ENCODE measurements around the gene TOMM40.

The TOMM40 gene

DNA sequence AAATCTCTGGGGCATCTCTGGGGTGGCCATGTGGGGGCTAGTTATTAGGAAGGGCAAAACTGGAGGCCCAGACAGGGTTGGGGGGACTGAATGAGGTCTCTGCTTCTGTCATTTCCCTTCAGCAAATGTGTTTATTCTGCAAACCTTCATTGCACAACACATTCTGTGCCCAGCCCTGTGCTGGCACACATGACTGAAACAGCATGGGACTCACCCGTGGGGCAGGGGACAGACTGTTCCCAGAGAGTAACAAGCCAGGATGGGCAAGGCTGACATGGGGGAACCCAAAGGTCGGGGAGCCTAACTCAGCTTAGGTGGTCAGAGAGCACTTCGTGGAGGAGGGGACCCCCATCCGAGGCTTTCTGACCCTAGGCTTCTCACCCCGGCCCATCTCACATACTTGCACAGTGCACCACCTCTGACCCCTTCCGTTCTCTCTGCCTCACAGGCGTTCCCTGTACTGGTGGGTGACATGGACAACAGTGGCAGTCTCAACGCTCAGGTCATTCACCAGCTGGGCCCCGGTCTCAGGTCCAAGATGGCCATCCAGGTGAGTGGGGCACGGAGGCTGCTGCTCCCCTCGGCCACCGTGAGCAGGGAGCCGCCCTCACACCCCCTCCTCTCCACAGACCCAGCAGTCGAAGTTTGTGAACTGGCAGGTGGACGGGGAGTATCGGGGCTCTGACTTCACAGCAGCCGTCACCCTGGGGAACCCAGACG is 2.4 kb downstream of the TOMM40 start:
- Histone ChIP-seq H3K36me3 (ENCODE audit: insufficient read depth, low read length) (peaks cover 48% of the 10 kb centered on the region), H3K4me3 (ENCODE audit: low read length) (no peak overlapping the region), H3K27me3 (ENCODE audit: insufficient read depth, low read length) (no peaks in the 10 kb centered on the region), H3K4me1 (ENCODE audit: insufficient read depth, low read length) (peaks cover 10% of the 10 kb centered on the region), H2AFZ (ENCODE audit: low read depth, low read length) (no peak overlapping the region), H3K9me3 (ENCODE audit: low read length) (no peaks in the 10 kb centered on the region)

DNA sequence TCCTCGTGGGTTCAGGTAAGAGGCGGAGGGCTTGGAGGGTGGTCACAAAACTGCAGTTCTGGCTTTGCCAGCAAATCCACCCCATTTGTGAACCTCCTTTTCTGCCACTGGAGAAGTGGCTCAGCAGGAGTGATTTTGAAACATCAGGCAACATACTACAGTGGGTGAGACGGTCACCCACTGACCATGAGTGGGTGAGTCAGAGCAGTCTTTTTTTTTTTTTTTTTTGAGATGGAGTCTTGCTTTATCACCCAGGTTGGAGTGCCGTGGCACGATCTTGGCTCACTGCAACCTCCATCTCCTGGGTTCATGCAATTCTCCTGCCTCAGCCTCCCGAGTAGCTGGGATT is 3.0 kb downstream of the TOMM40 start:
- peaks cover 10% of the 10 kb centered on the region for H3K4me1 ChIP-seq (ENCODE audit: insufficient read depth, low read length)
- H3K4me3 ChIP-seq (ENCODE audit: low read length), result no peak overlapping the region
- no peak overlapping the region for H2AFZ ChIP-seq (ENCODE audit: low read depth, low read length)
- peaks cover 48% of the 10 kb centered on the region for H3K36me3 ChIP-seq (ENCODE audit: insufficient read depth, low read length)
- H3K9me3 ChIP-seq (ENCODE audit: low read length), result no peaks in the 10 kb centered on the region
- no peaks in the 10 kb centered on the region for H3K27me3 ChIP-seq (ENCODE audit: insufficient read depth, low read length)

DNA sequence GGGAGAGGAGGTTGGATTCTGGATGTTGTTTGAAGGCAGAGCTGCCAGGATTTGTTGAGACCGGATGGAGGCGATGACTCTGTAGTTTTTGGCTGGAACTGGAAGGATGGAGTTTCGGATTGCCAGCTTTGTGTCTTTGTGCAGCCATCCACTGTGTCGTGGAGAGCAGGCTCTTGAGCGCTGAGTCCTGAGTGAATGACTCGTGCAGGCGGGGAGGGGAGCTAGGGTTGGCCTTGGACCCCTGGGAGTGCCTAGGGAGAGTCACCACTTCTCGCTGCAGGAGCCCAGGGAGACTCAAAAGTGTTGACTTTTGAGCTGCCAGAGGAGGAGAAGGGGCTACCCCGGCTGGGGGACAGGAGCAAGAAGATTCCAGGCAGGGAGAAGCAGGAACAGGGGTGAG is 3.9 kb downstream of the TOMM40 start:
- no peak overlapping the region for H2AFZ ChIP-seq (ENCODE audit: low read depth, low read length)
- no peaks in the 10 kb centered on the region for H3K27me3 ChIP-seq (ENCODE audit: insufficient read depth, low read length)
- peaks cover 10% of the 10 kb centered on the region for H3K4me1 ChIP-seq (ENCODE audit: insufficient read depth, low read length)
- H3K4me3 ChIP-seq (ENCODE audit: low read length), result no peak overlapping the region
- peaks cover 51% of the 10 kb centered on the region for H3K36me3 ChIP-seq (ENCODE audit: insufficient read depth, low read length)
- H3K9me3 ChIP-seq (ENCODE audit: low read length), result no peaks in the 10 kb centered on the region

DNA sequence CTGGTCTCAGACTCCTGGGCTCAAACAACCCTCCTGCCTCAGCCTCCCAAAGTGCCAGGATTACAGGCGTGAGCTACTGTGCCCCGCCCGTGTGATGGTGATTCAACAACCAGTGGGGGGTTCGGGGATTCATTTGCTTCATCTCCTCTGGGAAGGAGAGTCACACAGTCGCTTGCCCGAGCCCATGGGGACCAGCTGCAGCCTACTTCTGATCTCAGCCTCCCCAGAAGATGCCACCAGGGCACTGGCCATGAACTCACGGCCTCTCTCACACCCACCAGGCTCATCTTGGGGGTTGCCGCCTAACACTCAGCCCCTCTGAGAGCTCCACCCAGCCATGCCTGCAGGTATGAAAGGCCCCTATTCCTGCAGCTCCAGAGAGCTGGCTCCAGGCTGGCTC is 6.8 kb downstream of the TOMM40 start:
- H3K4me1 ChIP-seq (ENCODE audit: insufficient read depth, low read length), result no peaks in the 10 kb centered on the region
- H3K27me3 ChIP-seq (ENCODE audit: insufficient read depth, low read length), result no peaks in the 10 kb centered on the region
- H3K9me3 ChIP-seq (ENCODE audit: low read length), result no peaks in the 10 kb centered on the region
- peaks cover 72% of the 10 kb centered on the region for H3K36me3 ChIP-seq (ENCODE audit: insufficient read depth, low read length)
- H3K4me3 ChIP-seq (ENCODE audit: low read length), result no peak overlapping the region
- H2AFZ ChIP-seq (ENCODE audit: low read depth, low read length), result no peak overlapping the region

DNA sequence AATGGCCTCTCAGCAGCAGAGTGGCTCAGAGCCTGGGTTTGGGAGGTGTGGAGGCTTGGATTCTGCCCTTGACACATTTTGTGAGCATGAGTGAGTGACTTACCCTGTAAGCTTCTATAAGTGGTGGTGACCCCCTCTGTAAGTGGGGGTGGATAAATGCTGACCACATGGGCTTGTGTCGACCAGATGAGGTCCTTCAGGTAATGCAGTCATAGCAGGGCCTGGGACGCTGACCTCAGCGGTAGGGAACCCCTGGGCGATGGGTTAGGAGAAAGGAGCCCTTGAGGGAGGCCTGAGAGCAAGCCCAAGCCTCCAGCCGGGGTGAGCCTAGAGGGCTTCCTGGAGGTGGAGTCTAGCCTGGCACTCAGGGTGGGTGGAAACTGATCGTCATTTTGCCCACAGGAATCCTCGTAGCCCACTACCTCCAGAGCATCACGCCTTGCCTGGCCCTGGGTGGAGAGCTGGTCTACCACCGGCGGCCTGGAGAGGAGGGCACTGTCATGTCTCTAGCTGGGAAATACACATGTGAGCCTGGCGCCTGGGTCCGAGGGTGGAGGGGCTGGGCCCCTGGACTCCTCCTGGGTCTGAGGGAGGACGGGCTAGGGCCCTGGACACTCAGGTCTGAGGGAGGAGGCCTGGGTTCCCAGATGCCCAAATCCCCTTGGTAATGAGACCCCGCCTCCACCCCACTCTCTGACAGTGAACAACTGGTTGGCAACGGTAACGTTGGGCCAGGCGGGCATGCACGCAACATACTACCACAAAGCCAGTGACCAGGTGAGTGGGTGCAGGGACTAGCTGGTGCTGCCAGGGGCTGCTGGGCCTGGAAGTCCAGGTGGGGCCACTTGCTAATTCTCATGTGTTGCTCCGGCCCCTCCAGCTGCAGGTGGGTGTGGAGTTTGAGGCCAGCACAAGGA is 9.5 kb downstream of the TOMM40 start:
- no peaks in the 10 kb centered on the region for H3K27me3 ChIP-seq (ENCODE audit: insufficient read depth, low read length)
- no peak overlapping the region for H2AFZ ChIP-seq (ENCODE audit: low read depth, low read length)
- peaks cover 51% of the 10 kb centered on the region for H3K36me3 ChIP-seq (ENCODE audit: insufficient read depth, low read length)
- peaks cover 3% of the 10 kb centered on the region for H3K4me1 ChIP-seq (ENCODE audit: insufficient read depth, low read length)
- H3K4me3 ChIP-seq (ENCODE audit: low read length), result no peak overlapping the region
- no peaks in the 10 kb centered on the region for H3K9me3 ChIP-seq (ENCODE audit: low read length)

DNA sequence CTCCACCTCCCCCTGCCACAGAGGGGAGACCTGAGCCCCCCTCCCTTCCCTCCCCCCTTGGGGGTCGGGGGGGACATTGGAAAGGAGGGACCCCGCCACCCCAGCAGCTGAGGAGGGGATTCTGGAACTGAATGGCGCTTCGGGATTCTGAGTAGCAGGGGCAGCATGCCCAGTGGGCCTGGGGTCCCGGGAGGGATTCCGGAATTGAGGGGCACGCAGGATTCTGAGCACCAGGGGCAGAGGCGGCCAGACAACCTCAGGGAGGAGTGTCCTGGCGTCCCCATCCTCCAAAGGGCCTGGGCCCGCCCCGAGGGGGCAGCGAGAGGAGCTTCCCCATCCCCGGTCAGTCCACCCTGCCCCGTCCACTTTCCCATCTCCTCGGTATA is 12.2 kb downstream of the TOMM40 start:
- Histone ChIP-seq H3K27me3 (ENCODE audit: insufficient read depth, low read length) (no peaks in the 10 kb centered on the region), H3K9me3 (ENCODE audit: low read length) (no peaks in the 10 kb centered on the region), H3K36me3 (ENCODE audit: insufficient read depth, low read length) (peaks cover 30% of the 10 kb centered on the region)

DNA sequence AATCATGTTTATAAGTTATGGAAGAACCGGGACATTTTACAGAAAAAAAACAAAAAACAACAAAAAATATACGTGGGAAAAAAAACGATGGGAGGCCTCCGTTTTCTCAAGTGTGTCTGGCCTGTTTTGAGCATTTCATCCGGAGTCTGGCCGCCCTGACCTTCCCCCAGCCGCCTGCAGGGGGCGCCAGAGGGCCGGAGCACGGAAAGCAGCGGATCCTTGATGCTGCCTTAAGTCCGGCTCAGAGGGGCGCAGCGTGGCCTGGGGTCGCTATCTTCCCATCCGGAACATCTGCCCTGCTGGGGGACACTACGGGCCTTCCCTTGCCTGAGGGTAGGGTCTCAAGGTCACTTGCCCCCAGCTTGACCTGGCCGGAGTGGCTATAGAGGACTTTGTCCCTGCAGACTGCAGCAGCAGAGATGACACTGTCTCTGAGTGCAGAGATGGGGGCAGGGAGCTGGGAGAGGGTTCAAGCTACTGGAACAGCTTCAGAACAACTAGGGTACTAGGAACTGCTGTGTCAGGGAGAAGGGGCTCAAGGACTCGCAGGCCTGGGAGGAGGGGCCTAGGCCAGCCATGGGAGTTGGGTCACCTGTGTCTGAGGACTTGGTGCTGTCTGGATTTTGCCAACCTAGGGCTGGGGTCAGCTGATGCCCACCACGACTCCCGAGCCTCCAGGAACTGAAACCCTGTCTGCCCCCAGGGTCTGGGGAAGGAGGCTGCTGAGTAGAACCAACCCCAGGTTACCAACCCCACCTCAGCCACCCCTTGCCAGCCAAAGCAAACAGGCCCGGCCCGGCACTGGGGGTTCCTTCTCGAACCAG is 12.8 kb downstream of the TOMM40 start:
- Histone ChIP-seq H3K4me1 (ENCODE audit: insufficient read depth, low read length) (peaks cover 6% of the 10 kb centered on the region), H3K4me3 (ENCODE audit: low read length) (no peak overlapping the region), H3K36me3 (ENCODE audit: insufficient read depth, low read length) (peaks cover 30% of the 10 kb centered on the region), H3K27me3 (ENCODE audit: insufficient read depth, low read length) (no peaks in the 10 kb centered on the region), H3K9me3 (ENCODE audit: low read length) (no peaks in the 10 kb centered on the region), H2AFZ (ENCODE audit: low read depth, low read length) (no peak overlapping the region)

More for the DNA sequence above, 12.2 kb downstream of the TOMM40 start:
- no peak overlapping the region for H2AFZ ChIP-seq (ENCODE audit: low read depth, low read length)
- H3K4me1 ChIP-seq (ENCODE audit: insufficient read depth, low read length), result peaks cover 6% of the 10 kb centered on the region
- no peak overlapping the region for H3K4me3 ChIP-seq (ENCODE audit: low read length)

DNA sequence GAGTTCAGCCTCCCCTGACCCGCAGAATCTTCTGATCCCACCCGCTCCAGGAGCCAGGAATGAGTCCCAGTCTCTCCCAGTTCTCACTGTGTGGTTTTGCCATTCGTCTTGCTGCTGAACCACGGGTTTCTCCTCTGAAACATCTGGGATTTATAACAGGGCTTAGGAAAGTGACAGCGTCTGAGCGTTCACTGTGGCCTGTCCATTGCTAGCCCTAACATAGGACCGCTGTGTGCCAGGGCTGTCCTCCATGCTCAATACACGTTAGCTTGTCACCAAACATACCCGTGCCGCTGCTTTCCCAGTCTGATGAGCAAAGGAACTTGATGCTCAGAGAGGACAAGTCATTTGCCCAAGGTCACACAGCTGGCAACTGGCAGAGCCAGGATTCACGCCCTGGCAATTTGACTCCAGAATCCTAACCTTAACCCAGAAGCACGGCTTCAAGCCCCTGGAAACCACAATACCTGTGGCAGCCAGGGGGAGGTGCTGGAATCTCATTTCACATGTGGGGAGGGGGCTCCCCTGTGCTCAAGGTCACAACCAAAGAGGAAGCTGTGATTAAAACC is 13.5 kb downstream of the TOMM40 start:
- Histone ChIP-seq H3K4me3 (ENCODE audit: low read length) (no peak overlapping the region), H3K27me3 (ENCODE audit: insufficient read depth, low read length) (no peaks in the 10 kb centered on the region), H2AFZ (ENCODE audit: low read depth, low read length) (no peak overlapping the region), H3K4me1 (ENCODE audit: insufficient read depth, low read length) (peaks cover 6% of the 10 kb centered on the region), H3K36me3 (ENCODE audit: insufficient read depth, low read length) (peaks cover 30% of the 10 kb centered on the region), H3K9me3 (ENCODE audit: low read length) (no peaks in the 10 kb centered on the region)

DNA sequence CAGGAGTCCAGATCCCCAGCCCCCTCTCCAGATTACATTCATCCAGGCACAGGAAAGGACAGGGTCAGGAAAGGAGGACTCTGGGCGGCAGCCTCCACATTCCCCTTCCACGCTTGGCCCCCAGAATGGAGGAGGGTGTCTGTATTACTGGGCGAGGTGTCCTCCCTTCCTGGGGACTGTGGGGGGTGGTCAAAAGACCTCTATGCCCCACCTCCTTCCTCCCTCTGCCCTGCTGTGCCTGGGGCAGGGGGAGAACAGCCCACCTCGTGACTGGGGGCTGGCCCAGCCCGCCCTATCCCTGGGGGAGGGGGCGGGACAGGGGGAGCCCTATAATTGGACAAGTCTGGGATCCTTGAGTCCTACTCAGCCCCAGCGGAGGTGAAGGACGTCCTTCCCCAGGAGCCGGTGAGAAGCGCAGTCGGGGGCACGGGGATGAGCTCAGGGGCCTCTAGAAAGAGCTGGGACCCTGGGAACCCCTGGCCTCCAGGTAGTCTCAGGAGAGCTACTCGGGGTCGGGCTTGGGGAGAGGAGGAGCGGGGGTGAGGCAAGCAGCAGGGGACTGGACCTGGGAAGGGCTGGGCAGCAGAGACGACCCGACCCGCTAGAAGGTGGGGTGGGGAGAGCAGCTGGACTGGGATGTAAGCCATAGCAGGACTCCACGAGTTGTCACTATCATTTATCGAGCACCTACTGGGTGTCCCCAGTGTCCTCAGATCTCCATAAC is 14.5 kb downstream of the TOMM40 start, which contains the start of gene APOE:
TSS of gene APOE (plus strand) at position 360 of the 724 bp plus-strand sequence. CDS start 829 bp downstream, outside the sequence.
- Histone ChIP-seq H3K36me3 (ENCODE audit: insufficient read depth, low read length) (peaks cover 21% of the 10 kb centered on the region), H3K9me3 (ENCODE audit: low read length) (no peaks in the 10 kb centered on the region), H2AFZ (ENCODE audit: low read depth, low read length) (no peak within 1 kb of the TSS), H3K4me1 (ENCODE audit: insufficient read depth, low read length) (peaks cover 6% of the 10 kb centered on the region), H3K27me3 (ENCODE audit: insufficient read depth, low read length) (no peaks in the 10 kb centered on the region), H3K4me3 (ENCODE audit: low read length) (no peak within 1 kb of the TSS)

DNA sequence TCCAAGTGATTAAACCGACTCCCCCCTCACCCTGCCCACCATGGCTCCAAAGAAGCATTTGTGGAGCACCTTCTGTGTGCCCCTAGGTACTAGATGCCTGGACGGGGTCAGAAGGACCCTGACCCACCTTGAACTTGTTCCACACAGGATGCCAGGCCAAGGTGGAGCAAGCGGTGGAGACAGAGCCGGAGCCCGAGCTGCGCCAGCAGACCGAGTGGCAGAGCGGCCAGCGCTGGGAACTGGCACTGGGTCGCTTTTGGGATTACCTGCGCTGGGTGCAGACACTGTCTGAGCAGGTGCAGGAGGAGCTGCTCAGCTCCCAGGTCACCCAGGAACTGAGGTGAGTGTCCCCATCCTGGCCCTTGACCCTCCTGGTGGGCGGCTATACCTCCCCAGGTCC is 16.6 kb downstream of the TOMM40 start:
- Histone ChIP-seq H3K4me3 (ENCODE audit: low read length) (no peak overlapping the region), H2AFZ (ENCODE audit: low read depth, low read length) (no peak overlapping the region), H3K4me1 (ENCODE audit: insufficient read depth, low read length) (peaks cover 6% of the 10 kb centered on the region)

DNA sequence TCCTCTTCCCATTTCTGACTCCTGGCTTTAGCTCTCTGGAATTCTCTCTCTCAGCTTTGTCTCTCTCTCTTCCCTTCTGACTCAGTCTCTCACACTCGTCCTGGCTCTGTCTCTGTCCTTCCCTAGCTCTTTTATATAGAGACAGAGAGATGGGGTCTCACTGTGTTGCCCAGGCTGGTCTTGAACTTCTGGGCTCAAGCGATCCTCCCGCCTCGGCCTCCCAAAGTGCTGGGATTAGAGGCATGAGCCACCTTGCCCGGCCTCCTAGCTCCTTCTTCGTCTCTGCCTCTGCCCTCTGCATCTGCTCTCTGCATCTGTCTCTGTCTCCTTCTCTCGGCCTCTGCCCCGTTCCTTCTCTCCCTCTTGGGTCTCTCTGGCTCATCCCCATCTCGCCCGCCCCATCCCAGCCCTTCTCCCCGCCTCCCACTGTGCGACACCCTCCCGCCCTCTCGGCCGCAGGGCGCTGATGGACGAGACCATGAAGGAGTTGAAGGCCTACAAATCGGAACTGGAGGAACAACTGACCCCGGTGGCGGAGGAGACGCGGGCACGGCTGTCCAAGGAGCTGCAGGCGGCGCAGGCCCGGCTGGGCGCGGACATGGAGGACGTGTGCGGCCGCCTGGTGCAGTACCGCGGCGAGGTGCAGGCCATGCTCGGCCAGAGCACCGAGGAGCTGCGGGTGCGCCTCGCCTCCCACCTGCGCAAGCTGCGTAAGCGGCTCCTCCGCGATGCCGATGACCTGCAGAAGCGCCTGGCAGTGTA is 17.2 kb downstream of the TOMM40 start:
- H3K27me3 ChIP-seq (ENCODE audit: insufficient read depth, low read length), result no peaks in the 10 kb centered on the region
- H3K4me1 ChIP-seq (ENCODE audit: insufficient read depth, low read length), result peaks cover 6% of the 10 kb centered on the region
- no peaks in the 10 kb centered on the region for H3K36me3 ChIP-seq (ENCODE audit: insufficient read depth, low read length)
- H3K9me3 ChIP-seq (ENCODE audit: low read length), result no peaks in the 10 kb centered on the region
- no peak overlapping the region for H2AFZ ChIP-seq (ENCODE audit: low read depth, low read length)
- H3K4me3 ChIP-seq (ENCODE audit: low read length), result no peak overlapping the region

More for the DNA sequence above, 16.6 kb downstream of the TOMM40 start:
- H3K9me3 ChIP-seq (ENCODE audit: low read length), result no peaks in the 10 kb centered on the region
- no peaks in the 10 kb centered on the region for H3K27me3 ChIP-seq (ENCODE audit: insufficient read depth, low read length)
- H3K36me3 ChIP-seq (ENCODE audit: insufficient read depth, low read length), result peaks cover 4% of the 10 kb centered on the region
